ENCODE measurements around the gene XYLB. TPM values are rescaled to one million over a fixed set of nuclear protein-coding genes. Genes with fewer than 3 reads are reported as not detected.

Gene XYLB
- total RNA-seq, 2 experiments from 2014 or later: 2.6 to 3.1 TPM

GRCh38 chr3:38453075-38453912, 106.7 kb downstream of the XYLB start, which contains the start of gene ACVR2B:
ACVR2B (plus strand) TSS chr3:38453890; CDS start chr3:38454323, 433 bp downstream.
- Mint-ChIP-seq H3K9me3 (peaks cover 11% of the 10 kb centered on the region), H3K27me3 (peaks cover 5% of the 10 kb centered on the region), H3K27ac (peak within 1 kb of the TSS; percentile 88), H3K36me3 (peaks cover 1% of the 10 kb centered on the region), H3K4me1 (peaks cover 9% of the 10 kb centered on the region), H3K4me3 (peak within 1 kb of the TSS; percentile 98)
- DNase-seq: peak; percentile 83
- POLR2A ChIA-PET: no interaction called here
- ATAC-seq (ENCODE audit: low read depth): peak; percentile 51

- H3K4me1 Mint-ChIP-seq: peaks cover 9% of the 10 kb centered on the region
- POLR2A ChIA-PET: no interaction called here
- H3K4me3 Mint-ChIP-seq: peak overlapping the region; percentile 71
Observed at GRCh38 chr3:38453913-38454177, 107.3 kb downstream of the XYLB start.

DNA sequence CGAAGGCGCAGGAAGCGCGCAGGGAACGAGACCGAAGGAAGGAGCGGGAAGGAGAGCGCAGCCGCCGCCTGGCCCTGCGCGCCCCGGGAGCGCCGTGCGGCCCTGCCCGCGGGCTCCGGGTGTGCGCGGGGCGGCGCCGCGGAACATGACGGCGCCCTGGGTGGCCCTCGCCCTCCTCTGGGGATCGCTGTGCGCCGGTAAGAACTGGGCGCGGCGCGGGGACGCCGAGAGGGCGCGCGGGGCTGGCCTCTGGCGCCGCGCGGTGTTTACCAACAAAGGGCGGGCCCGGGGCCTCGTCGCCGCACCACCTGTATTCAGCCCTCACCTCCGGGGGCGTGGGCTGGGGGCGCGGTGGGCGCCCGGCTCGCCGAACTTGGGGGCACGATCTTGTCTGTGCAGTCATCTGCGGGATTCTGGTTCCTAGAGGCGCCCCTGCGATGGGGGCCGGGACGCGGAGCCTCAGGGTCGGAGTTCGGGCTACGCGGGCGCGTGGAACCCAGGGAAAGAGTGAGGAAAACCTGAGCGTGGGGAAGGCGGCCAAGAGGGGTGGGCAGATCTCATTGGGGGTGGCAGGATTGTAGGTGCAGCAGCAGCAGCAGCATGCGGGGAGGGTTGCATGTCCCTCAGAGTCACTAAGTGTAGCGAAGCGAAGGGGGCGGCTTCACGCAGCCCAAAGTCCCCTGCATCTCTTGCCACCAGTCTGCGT, 107.7 kb downstream of the XYLB start:
- Mint-ChIP-seq H3K4me1 (peaks cover 9% of the 10 kb centered on the region), H3K9me3 (peaks cover 11% of the 10 kb centered on the region), H3K4me3 (peak overlapping the region; percentile 98), H3K27ac (peak overlapping the region; percentile 88), H3K36me3 (peaks cover 1% of the 10 kb centered on the region), H3K27me3 (peaks cover 5% of the 10 kb centered on the region)
- ATAC-seq (ENCODE audit: low read depth) (peak; percentile 70), DNase-seq (peak; percentile 67)
- POLR2A ChIA-PET: interaction anchor here (1.5 to 2.3 kb wide), 2 partner anchors 108 to 289 kb away, joined by 8 to 9 read pairs; partner anchors contain the start of genes OXSR1 and XYLB

More at GRCh38 chr3:38453913-38454177, 107.3 kb downstream of the XYLB start:
- ATAC-seq (ENCODE audit: low read depth): no peak
- Mint-ChIP-seq H3K9me3 (peaks cover 11% of the 10 kb centered on the region), H3K27ac (no peak overlapping the region), H3K27me3 (peaks cover 5% of the 10 kb centered on the region), H3K36me3 (peaks cover 1% of the 10 kb centered on the region)
- DNase-seq: no peak

- POLR2A ChIA-PET: interaction anchor here (1.0 to 2.3 kb wide), 3 partner anchors 109 to 317 kb away, joined by 4 to 9 read pairs (median 8); partner anchors contain the start of genes MYD88, OXSR1 and XYLB
- H3K36me3 Mint-ChIP-seq: peaks cover 1% of the 10 kb centered on the region
Observed at GRCh38 chr3:38454884-38455638, 108.5 kb downstream of the XYLB start.

GRCh38 chr3:38455639-38456430, 109.2 kb downstream of the XYLB start:
- ATAC-seq (ENCODE audit: low read depth): no peak
- H3K9me3 Mint-ChIP-seq: peaks cover 6% of the 10 kb centered on the region
- no peak for DNase-seq
- peak overlapping the region; percentile 24 for H3K27ac Mint-ChIP-seq
- peak overlapping the region; percentile 98 for H3K4me3 Mint-ChIP-seq
- peaks cover 5% of the 10 kb centered on the region for H3K27me3 Mint-ChIP-seq
- peaks cover 9% of the 10 kb centered on the region for H3K4me1 Mint-ChIP-seq
- POLR2A ChIA-PET: interaction anchor here (1.0 to 2.3 kb wide), 3 partner anchors 109 to 318 kb away, joined by 4 to 9 read pairs (median 8); partner anchors contain the start of genes MYD88, OXSR1 and XYLB
- no peaks in the 10 kb centered on the region for H3K36me3 Mint-ChIP-seq

More at GRCh38 chr3:38454884-38455638, 108.5 kb downstream of the XYLB start:
- DNase-seq: peak; percentile 64
- peaks cover 9% of the 10 kb centered on the region for H3K4me1 Mint-ChIP-seq
- peaks cover 5% of the 10 kb centered on the region for H3K27me3 Mint-ChIP-seq
- peaks cover 8% of the 10 kb centered on the region for H3K9me3 Mint-ChIP-seq
- peak overlapping the region; percentile 88 for H3K27ac Mint-ChIP-seq
- H3K4me3 Mint-ChIP-seq: peak overlapping the region; percentile 98
- ATAC-seq (ENCODE audit: low read depth): peak; percentile 30

- Mint-ChIP-seq H3K27me3 (peaks cover 6% of the 10 kb centered on the region), H3K4me3 (no peak overlapping the region), H3K9me3 (no peaks in the 10 kb centered on the region), H3K27ac (no peak overlapping the region), H3K4me1 (peaks cover 9% of the 10 kb centered on the region), H3K36me3 (no peaks in the 10 kb centered on the region)
- ATAC-seq (ENCODE audit: low read depth): no peak
- POLR2A ChIA-PET: interaction anchor here (1.0 kb wide), 1 partner anchor 292 kb away, joined by 3 read pairs; the partner anchor contains the start of gene OXSR1
- no peak for DNase-seq
Observed at GRCh38 chr3:38457111-38458003, 110.8 kb downstream of the XYLB start.

- POLR2A ChIA-PET: no interaction called here
- Mint-ChIP-seq H3K36me3 (no peaks in the 10 kb centered on the region), H3K27ac (no peak overlapping the region), H3K4me1 (peaks cover 7% of the 10 kb centered on the region), H3K27me3 (peaks cover 5% of the 10 kb centered on the region), H3K9me3 (no peaks in the 10 kb centered on the region), H3K4me3 (no peak overlapping the region)
- no peak for DNase-seq
- ATAC-seq (ENCODE audit: low read depth): no peak
Observed at GRCh38 chr3:38458796-38459498, 112.4 kb downstream of the XYLB start.

DNA sequence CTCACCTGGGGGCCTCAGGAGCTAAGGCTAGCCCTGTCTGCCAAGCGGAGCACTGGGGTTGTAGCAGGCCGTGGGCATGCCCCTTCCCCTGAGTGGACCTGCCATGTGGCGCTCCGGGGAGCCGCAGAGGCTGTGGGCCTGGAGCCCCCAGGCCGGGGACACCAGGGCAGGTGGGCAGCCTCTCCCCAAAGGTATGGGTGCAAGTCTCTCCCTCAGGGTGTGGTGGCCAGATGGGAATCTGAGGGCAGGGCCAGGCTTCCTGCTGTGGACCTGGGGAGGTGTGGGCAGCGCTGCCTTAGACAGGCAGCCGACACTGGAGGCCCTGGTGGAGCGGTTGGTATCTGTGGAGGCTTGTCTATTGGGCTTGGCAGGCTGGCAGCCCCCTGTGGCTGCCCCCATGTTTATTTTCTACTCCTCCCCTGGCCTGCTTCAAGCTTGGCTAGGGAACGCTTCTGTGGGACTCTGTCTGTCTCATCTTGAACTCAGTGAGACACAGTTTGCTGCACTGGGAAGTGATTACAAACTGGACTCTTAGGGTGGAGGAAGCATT, 113.0 kb downstream of the XYLB start:
- Mint-ChIP-seq H3K27me3 (peaks cover 3% of the 10 kb centered on the region), H3K36me3 (no peaks in the 10 kb centered on the region), H3K4me3 (no peak overlapping the region), H3K27ac (no peak overlapping the region), H3K9me3 (peaks cover 2% of the 10 kb centered on the region), H3K4me1 (peaks cover 5% of the 10 kb centered on the region)
- no peak for ATAC-seq (ENCODE audit: low read depth)
- DNase-seq: no peak
- POLR2A ChIA-PET: no interaction called here

GRCh38 chr3:38460377-38461270, 114.0 kb downstream of the XYLB start:
- POLR2A ChIA-PET: no interaction called here
- peaks cover 4% of the 10 kb centered on the region for H3K9me3 Mint-ChIP-seq
- DNase-seq (no peak), ATAC-seq (ENCODE audit: low read depth) (no peak)
- H3K27me3 Mint-ChIP-seq: peaks cover 2% of the 10 kb centered on the region
- no peak overlapping the region for H3K27ac Mint-ChIP-seq
- H3K4me3 Mint-ChIP-seq: no peak overlapping the region
- peaks cover 3% of the 10 kb centered on the region for H3K4me1 Mint-ChIP-seq
- H3K36me3 Mint-ChIP-seq: peaks cover 1% of the 10 kb centered on the region
